Thyroid gland (tissue), 4 donors: ENCODE results near the gene RNF2. TPM values are rescaled to one million over a fixed set of nuclear protein-coding genes. Genes with fewer than 3 reads are reported as not detected.

Experiments used
- DNase-seq, 2 donors: peaks; one replicate each; pipeline ENCODE4 v3.0.0-alpha.2; 2019
- H3K27ac ChIP-seq, 3 donors: fragments of 200-600 bp; sonication (generic); 1 replicate in 2 of 3; 2 replicates in 1 of 3; pipeline ENCODE4 v1.5.1; 2016 to 2019; ENCODE audit warnings: mild to moderate bottlenecking in 1 of 3, moderate library complexity in 1 of 3
- H3K27me3 ChIP-seq: fragments of 200-600 bp; sonication (generic); one replicate; pipeline ENCODE4 v1.5.1; 2019
- H3K36me3 ChIP-seq, 2 donors: fragments of 200-600 bp; sonication (generic); one replicate each; pipeline ENCODE4 v1.5.1; 2016 to 2019
- H3K4me1 ChIP-seq, 2 donors: fragments of 200-600 bp; sonication (generic); one replicate each; pipeline ENCODE4 v1.5.1; 2017 to 2019
- H3K4me3 ChIP-seq, 3 donors: fragments of 200-600 bp; sonication (generic); replicated peaks in 1 of 3; 1 replicate in 2 of 3; 2 replicates in 1 of 3; pipeline ENCODE4 v1.5.1; 2016; ENCODE audit warnings: mild to moderate bottlenecking in 1 of 3
- H3K9me3 ChIP-seq: fragments of 200-600 bp; sonication (generic); one replicate; pipeline ENCODE4 v1.5.1; 2017
- CTCF ChIP-seq, 6 experiments: fragments of 200-600 bp in 3 of 6; fragments of 450-650 bp in 3 of 6; sonication (generic) in 3 of 6; IDR thresholded peaks; one replicate each; pipeline ENCODE4 v1.5.1; 2016 to 2019; ENCODE audit warnings: antibody characterized with exemption in 6 of 6, mild to moderate bottlenecking in 2 of 6, inconsistent platforms in 1 of 6, moderate library complexity in 1 of 6
- POLR2A ChIP-seq, 2 donors: fragments of 450-650 bp; IDR thresholded peaks; one replicate each; pipeline ENCODE4 v1.6.1; 2017; ENCODE audit warnings: antibody characterized with exemption in 2 of 2, mild to moderate bottlenecking in 2 of 2, moderate library complexity in 1 of 2
- WGBS, 2 donors: methylation state at CpG; one replicate each; pipeline ENCODE4 v1.1.5; 2017; 5-methylcytosine and 5-hydroxymethylcytosine counted together
- intact Hi-C: fragments of 100-400 bp; cut with DNase I; formaldehyde crosslinking; loops from one replicate; pipeline ENCODE4 v1.15.1; 2023
- total RNA-seq, 4 donors: library from RNA; depleted of rRNA; stranded (reverse); fragments of >200 nt; gene quantifications; one replicate each; pipeline ENCODE4 v1.2.3, GENCODE V29; 2016

RNF2 gene
- total RNA-seq, 4 donors from 2014 or later: 18.0 to 23.2 (median 20.8) TPM

GRCh38 chr1:185033686-185034085 lies 11.7 kb upstream of the RNF2 start:
- Histone ChIP-seq H3K4me1 (no peaks in the 10 kb centered on the region), H3K36me3 (no peaks in the 10 kb centered on the region), H3K27ac (no peak overlapping the region), H3K4me3 (no peak overlapping the region), H3K9me3 (no peaks in the 10 kb centered on the region), H3K27me3 (no peaks in the 10 kb centered on the region)
- no peak for TF ChIP-seq CTCF (IDR thresholded peaks at IDR 0.05)
- TF ChIP-seq POLR2A (IDR thresholded peaks at IDR 0.05): no peak
- no peak for DNase-seq
- intact Hi-C loops: no loop called here
- WGBS, 2 donors: 67 to 70% methylated on average over 3 of the region's 3 CpGs

- no peak for DNase-seq
- H3K27ac ChIP-seq: no peak overlapping the region
- no peaks in the 10 kb centered on the region for H3K27me3 ChIP-seq
- intact Hi-C loops: no loop called here
- no peaks in the 10 kb centered on the region for H3K36me3 ChIP-seq
- no peak for TF ChIP-seq POLR2A (IDR thresholded peaks at IDR 0.05)
- no peak for TF ChIP-seq CTCF (IDR thresholded peaks at IDR 0.05)
- WGBS, 2 donors: 92% methylated on average over 1 of the region's 1 CpG
- H3K4me1 ChIP-seq: no peaks in the 10 kb centered on the region
- no peak overlapping the region for H3K4me3 ChIP-seq
- no peaks in the 10 kb centered on the region for H3K9me3 ChIP-seq
Observed at GRCh38 chr1:185035258-185035657, 10.1 kb upstream of the RNF2 start.

GRCh38 chr1:185038813-185039376 lies 6.5 kb upstream of the RNF2 start:
- DNase-seq: no peak
- Histone ChIP-seq H3K9me3 (no peaks in the 10 kb centered on the region), H3K4me1 (no peaks in the 10 kb centered on the region), H3K4me3 (no peak overlapping the region), H3K27me3 (no peaks in the 10 kb centered on the region), H3K27ac (no peak overlapping the region), H3K36me3 (no peaks in the 10 kb centered on the region)
- 93 to 94% methylated on average over 7 of the region's 7 CpGs for WGBS, 2 donors
- TF ChIP-seq CTCF (IDR thresholded peaks at IDR 0.05) (no peak), POLR2A (IDR thresholded peaks at IDR 0.05) (no peak)
- intact Hi-C loops: no loop called here

- TF ChIP-seq CTCF (IDR thresholded peaks at IDR 0.05) (no peak), POLR2A (IDR thresholded peaks at IDR 0.05) (no peak)
- WGBS, 2 donors: 78 to 84% methylated on average over 4 of the region's 4 CpGs
- no peaks in the 10 kb centered on the region for H3K27me3 ChIP-seq
Observed at GRCh38 chr1:185039726-185040407, 5.5 kb upstream of the RNF2 start.

GRCh38 chr1:185040408-185040735 lies 5.0 kb upstream of the RNF2 start:
- TF ChIP-seq CTCF (IDR thresholded peaks at IDR 0.05) (no peak), POLR2A (IDR thresholded peaks at IDR 0.05) (no peak)
- no peaks in the 10 kb centered on the region for H3K27me3 ChIP-seq
- DNase-seq: no peak
- H3K9me3 ChIP-seq: no peaks in the 10 kb centered on the region
- H3K4me1 ChIP-seq: no peaks in the 10 kb centered on the region
- no peaks in the 10 kb centered on the region for H3K36me3 ChIP-seq
- intact Hi-C loops: no loop called here
- no peak overlapping the region for H3K27ac ChIP-seq
- H3K4me3 ChIP-seq: no peak overlapping the region
- 64 to 70% methylated on average over 1 of the region's 1 CpG for WGBS, 2 donors

More at GRCh38 chr1:185039726-185040407, 5.5 kb upstream of the RNF2 start:
- Histone ChIP-seq H3K4me3 (no peak overlapping the region), H3K9me3 (no peaks in the 10 kb centered on the region), H3K36me3 (no peaks in the 10 kb centered on the region), H3K27ac (no peak overlapping the region), H3K4me1 (no peaks in the 10 kb centered on the region)
- intact Hi-C loops: no loop called here
- no peak for DNase-seq
